Neutrophil (primary cell): ENCODE results near the gene NFIA.

Experiments used
- H3K27ac ChIP-seq: fragments of 200-600 bp; sonication (generic); 2 replicates; pipeline ENCODE4 v1.5.1; 2016; ENCODE audit warnings: mild to moderate bottlenecking, moderate library complexity
- H3K27me3 ChIP-seq: fragments of 200-600 bp; sonication (generic); 2 replicates; pipeline ENCODE4 v1.6.0; 2016; ENCODE audit warnings: mild to moderate bottlenecking
- H3K36me3 ChIP-seq: fragments of 200-600 bp; sonication (generic); 2 replicates; pipeline ENCODE4 v1.5.1; 2017
- H3K4me1 ChIP-seq, 2 experiments: fragments of 200-600 bp in 1 of 2; sonication (generic) in 1 of 2; 1 replicate in 1 of 2; 2 replicates in 1 of 2; pipeline versions ENCODE4 v1.5.1 to v1.6.1; 2013 to 2016; ENCODE audit warnings: low read depth in 1 of 2, low read length in 1 of 2, mild to moderate bottlenecking in 1 of 2, moderate library complexity in 1 of 2; ENCODE audit not compliant: control insufficient read depth in 1 of 2, insufficient read depth in 1 of 2
- H3K4me3 ChIP-seq, 2 experiments: fragments of 200-600 bp in 1 of 2; sonication (generic) in 1 of 2; 1 replicate in 1 of 2; 2 replicates in 1 of 2; pipeline ENCODE4 v1.5.1; 2013 to 2016; ENCODE audit warnings: low read depth in 1 of 2, low read length in 1 of 2, mild to moderate bottlenecking in 1 of 2, moderate library complexity in 1 of 2
- H3K9me3 ChIP-seq: fragments of 200-600 bp; sonication (generic); 2 replicates; pipeline ENCODE4 v1.5.1; 2016
- TF ChIP-seq, protein P1 (sequence below): fragments of 200-600 bp; sonication (generic); IDR thresholded peaks from 2 replicates; pipeline ENCODE4 v1.5.1; 2016; ENCODE audit warnings: antibody characterized with exemption

NFIA gene

DNA sequence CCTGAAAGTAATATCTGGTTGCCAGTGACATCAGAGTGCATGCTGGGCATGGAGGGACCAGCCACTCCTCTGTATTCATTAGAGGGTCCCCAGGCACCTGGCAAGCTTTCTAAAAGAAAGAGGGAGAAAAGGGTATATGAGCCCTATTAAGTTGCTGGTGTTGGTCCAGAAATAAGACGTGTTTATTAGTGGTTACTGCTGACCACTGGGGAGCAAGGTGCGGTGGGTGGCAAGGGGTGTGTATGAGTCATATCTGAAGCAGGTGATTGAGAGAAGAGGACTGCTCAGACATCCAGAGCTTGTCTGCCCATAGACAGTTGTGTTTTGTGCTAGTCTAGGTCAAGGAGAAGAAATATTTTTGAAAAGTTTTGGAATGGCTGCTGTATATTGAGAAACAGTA, 344.5 kb downstream of the NFIA start:
- Histone ChIP-seq H3K4me1 (no peaks in the 10 kb centered on the region), H3K27ac (no peak overlapping the region), H3K36me3 (no peaks in the 10 kb centered on the region), H3K4me3 (no peak overlapping the region), H3K27me3 (no peaks in the 10 kb centered on the region), H3K9me3 (no peaks in the 10 kb centered on the region)
- TF ChIP-seq, protein P1, sequence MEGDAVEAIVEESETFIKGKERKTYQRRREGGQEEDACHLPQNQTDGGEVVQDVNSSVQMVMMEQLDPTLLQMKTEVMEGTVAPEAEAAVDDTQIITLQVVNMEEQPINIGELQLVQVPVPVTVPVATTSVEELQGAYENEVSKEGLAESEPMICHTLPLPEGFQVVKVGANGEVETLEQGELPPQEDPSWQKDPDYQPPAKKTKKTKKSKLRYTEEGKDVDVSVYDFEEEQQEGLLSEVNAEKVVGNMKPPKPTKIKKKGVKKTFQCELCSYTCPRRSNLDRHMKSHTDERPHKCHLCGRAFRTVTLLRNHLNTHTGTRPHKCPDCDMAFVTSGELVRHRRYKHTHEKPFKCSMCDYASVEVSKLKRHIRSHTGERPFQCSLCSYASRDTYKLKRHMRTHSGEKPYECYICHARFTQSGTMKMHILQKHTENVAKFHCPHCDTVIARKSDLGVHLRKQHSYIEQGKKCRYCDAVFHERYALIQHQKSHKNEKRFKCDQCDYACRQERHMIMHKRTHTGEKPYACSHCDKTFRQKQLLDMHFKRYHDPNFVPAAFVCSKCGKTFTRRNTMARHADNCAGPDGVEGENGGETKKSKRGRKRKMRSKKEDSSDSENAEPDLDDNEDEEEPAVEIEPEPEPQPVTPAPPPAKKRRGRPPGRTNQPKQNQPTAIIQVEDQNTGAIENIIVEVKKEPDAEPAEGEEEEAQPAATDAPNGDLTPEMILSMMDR: no peak

DNA sequence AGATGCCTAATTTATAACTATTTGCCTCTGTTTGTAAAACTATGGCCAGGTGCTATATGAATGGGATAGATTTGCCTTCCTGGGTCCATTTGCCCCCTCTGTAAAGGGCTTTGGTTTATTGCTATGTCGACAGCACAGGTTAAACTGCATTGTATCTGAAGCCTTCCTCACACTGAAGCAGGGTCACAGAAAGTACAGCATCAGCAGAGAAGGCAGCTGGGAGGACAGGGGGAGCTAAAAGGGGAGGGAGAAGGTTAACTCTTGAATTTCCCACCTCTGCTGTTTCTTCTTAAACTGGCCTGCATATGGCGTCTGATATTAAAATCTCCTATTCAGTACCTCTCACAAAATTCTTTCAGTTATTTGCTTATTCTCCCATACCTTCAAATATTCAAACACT, 345.1 kb downstream of the NFIA start:
- Histone ChIP-seq H3K27ac (no peak overlapping the region), H3K4me1 (no peaks in the 10 kb centered on the region), H3K4me3 (no peak overlapping the region), H3K36me3 (no peaks in the 10 kb centered on the region), H3K27me3 (no peaks in the 10 kb centered on the region), H3K9me3 (no peaks in the 10 kb centered on the region)
- TF ChIP-seq, protein P1: no peak

DNA sequence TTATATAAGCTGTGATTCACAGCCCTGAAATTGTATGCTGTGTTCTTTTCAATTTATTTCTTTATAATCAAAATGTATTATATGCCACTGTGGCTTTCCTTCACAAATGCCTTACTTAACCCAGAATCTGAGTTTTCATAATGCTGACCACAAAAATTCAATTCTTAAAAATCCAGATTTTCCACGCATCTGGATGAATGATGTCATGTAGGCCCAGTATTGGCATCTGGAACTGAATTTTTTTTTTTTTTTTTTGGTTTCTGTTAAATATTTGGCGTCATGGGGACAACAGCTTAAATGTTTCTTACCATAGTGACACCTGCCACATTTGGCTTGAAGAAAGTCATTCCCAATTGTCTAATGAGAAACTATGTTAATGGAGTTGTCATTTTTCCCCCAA, 345.8 kb downstream of the NFIA start:
- H3K27ac ChIP-seq: no peak overlapping the region
- H3K27me3 ChIP-seq: no peaks in the 10 kb centered on the region
- no peaks in the 10 kb centered on the region for H3K9me3 ChIP-seq
- H3K36me3 ChIP-seq: no peaks in the 10 kb centered on the region
- TF ChIP-seq, protein P1: no peak
- no peaks in the 10 kb centered on the region for H3K4me1 ChIP-seq
- no peak overlapping the region for H3K4me3 ChIP-seq

DNA sequence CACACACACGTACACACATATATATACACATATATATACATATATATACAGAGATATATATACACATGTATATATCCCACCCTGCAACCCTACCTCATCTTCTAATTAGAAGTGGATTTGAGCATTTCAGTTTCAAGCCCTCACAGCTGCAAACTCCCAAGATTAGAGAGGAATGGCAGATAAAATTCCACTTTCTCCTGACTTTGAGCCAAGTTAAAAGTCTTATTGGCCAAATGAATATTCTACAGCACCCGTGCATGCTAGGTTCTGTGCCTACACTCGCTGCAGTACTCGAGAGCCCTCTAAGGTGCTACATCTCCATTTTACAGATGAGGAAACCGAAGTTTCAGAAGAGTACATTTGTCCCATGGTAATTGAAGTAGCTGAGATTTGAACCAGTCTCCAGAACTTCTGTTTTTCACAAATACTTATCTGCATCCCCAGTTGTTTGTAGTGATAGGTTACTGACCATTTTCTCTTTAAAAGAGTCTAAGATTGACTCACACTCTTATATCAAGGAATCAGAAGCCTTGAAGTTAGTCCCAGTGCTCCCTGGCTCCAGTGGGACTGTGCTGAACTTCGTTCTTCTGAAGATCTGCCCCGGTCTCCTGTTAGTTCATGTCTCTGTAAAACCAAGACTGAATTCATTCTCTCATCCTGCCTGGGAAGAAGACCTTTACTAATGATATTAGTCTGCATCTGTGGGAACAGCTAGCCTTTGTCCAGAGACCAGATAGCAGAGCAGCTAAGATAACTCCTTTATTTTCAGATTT, 350.4 kb downstream of the NFIA start:
- H3K36me3 ChIP-seq: no peaks in the 10 kb centered on the region
- no peaks in the 10 kb centered on the region for H3K9me3 ChIP-seq
- TF ChIP-seq, protein P1: no peak
- no peaks in the 10 kb centered on the region for H3K4me1 ChIP-seq
- no peaks in the 10 kb centered on the region for H3K27me3 ChIP-seq
- no peak overlapping the region for H3K27ac ChIP-seq
- no peak overlapping the region for H3K4me3 ChIP-seq

DNA sequence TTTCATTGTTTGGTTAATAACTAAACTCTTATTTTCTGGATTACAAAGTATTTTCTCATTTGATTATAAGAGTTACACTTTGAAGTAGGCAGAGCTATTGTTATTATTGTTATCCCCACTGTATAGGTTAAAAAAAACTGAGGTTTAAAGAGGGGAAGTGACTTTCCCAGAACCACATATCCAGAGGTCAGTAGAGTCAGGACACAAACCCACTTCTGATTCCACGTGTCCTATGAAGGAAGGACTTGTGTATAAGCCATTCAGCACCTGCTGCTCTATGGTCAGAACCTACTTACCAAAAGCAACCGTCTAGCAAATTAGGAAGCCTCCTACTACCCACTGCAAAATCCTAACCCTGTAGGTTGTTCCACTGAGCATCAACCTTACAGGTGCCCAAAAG, 351.3 kb downstream of the NFIA start:
- Histone ChIP-seq H3K27me3 (no peaks in the 10 kb centered on the region), H3K27ac (no peak overlapping the region), H3K4me1 (no peaks in the 10 kb centered on the region), H3K36me3 (no peaks in the 10 kb centered on the region), H3K4me3 (no peak overlapping the region), H3K9me3 (no peaks in the 10 kb centered on the region)
- TF ChIP-seq, protein P1: no peak
